GM19397 (cell line): ENCODE data around the gene EHD1.

ENCODE experiments used
- ATAC-seq: cut with Tn5 transposase; IDR thresholded peaks from one replicate; pipeline ENCODE4 v1.9.1; 2021; ENCODE audit warnings: mild to moderate bottlenecking, moderate library complexity; ENCODE audit not compliant: unreplicated experiment

Gene EHD1

GRCh38 chr11:64891880-64892279 lies 13.5 kb upstream of the EHD1 start:
- no peak for ATAC-seq

GRCh38 chr11:64891215-64891848 lies 12.9 kb upstream of the EHD1 start:
- no peak for ATAC-seq

GRCh38 chr11:64890522-64890939 lies 12.1 kb upstream of the EHD1 start:
- ATAC-seq: no peak

- no peak for ATAC-seq
These were observed 10.5 kb upstream of the EHD1 start for GRCh38 chr11:64888729-64889511.

- ATAC-seq: no peak
These were observed 9.9 kb upstream of the EHD1 start for GRCh38 chr11:64888406-64888728.

- ATAC-seq: peak; percentile 76
These were observed 9.5 kb upstream of the EHD1 start for GRCh38 chr11:64887757-64888405.

- no peak for ATAC-seq
These were observed 8.9 kb upstream of the EHD1 start for GRCh38 chr11:64887234-64887756.

GRCh38 chr11:64885367-64886286 lies 7.2 kb upstream of the EHD1 start:
- no peak for ATAC-seq

GRCh38 chr11:64884019-64884418 lies 5.6 kb upstream of the EHD1 start:
- ATAC-seq: no peak

- ATAC-seq: no peak
These were observed 5.2 kb upstream of the EHD1 start for GRCh38 chr11:64883575-64883974.

GRCh38 chr11:64882243-64882642 lies 3.8 kb upstream of the EHD1 start:
- ATAC-seq: no peak

GRCh38 chr11:64881476-64881875 lies 3.1 kb upstream of the EHD1 start:
- no peak for ATAC-seq

- no peak for ATAC-seq
These were observed 2.0 kb upstream of the EHD1 start for GRCh38 chr11:64880240-64881001.

- ATAC-seq: no peak
These were observed 951 bp upstream of the EHD1 start for GRCh38 chr11:64879244-64879900.

GRCh38 chr11:64878223-64878493 lies 263 bp downstream of the EHD1 start:
- no peak for ATAC-seq

GRCh38 chr11:64877390-64878222 lies 815 bp downstream of the EHD1 start:
- ATAC-seq: peak; percentile 1

- ATAC-seq: no peak
These were observed 1.5 kb downstream of the EHD1 start for GRCh38 chr11:64876835-64877341.

- no peak for ATAC-seq
These were observed 2.1 kb downstream of the EHD1 start for GRCh38 chr11:64876229-64876750.
